Ishikawa (cell line): ENCODE data around the gene IREB2.

Source experiments
- CEBPB ChIP-seq: IDR thresholded peaks from 2 replicates; pipeline ENCODE4 v1.6.1; 2012
- CREB1 ChIP-seq: IDR thresholded peaks from 2 replicates; pipeline ENCODE4 v1.6.1; 2012; ENCODE audit warnings: low read depth
- EGR1 ChIP-seq: IDR thresholded peaks from 2 replicates; pipeline ENCODE4 v1.6.1; 2012
- EP300 ChIP-seq: IDR thresholded peaks from 2 replicates; pipeline ENCODE4 v1.6.1; 2012; ENCODE audit warnings: borderline replicate concordance
- FOXM1 ChIP-seq: IDR thresholded peaks from 2 replicates; pipeline ENCODE4 v1.6.1; 2012; ENCODE audit warnings: low read depth, borderline replicate concordance
- MAX ChIP-seq: IDR thresholded peaks from 2 replicates; pipeline ENCODE4 v1.6.1; 2012
- NFIC ChIP-seq: IDR thresholded peaks from 2 replicates; pipeline ENCODE4 v1.6.1; 2012
- RAD21 ChIP-seq: IDR thresholded peaks from 2 replicates; pipeline ENCODE4 v1.6.1; 2012; ENCODE audit warnings: low read depth
- TAF1 ChIP-seq: IDR thresholded peaks from 2 replicates; pipeline ENCODE4 v1.6.1; 2012; ENCODE audit warnings: low read depth, mild to moderate bottlenecking
- TCF12 ChIP-seq: IDR thresholded peaks from 2 replicates; pipeline ENCODE4 v1.6.1; 2012; ENCODE audit warnings: low read depth
- TEAD4 ChIP-seq: IDR thresholded peaks from 2 replicates; pipeline ENCODE4 v1.6.1; 2012
- USF1 ChIP-seq: IDR thresholded peaks from 2 replicates; pipeline ENCODE4 v1.6.1; 2012
- YY1 ChIP-seq: IDR thresholded peaks from 2 replicates; pipeline ENCODE4 v1.6.1; 2012; ENCODE audit warnings: low read depth
- ZBTB7A ChIP-seq: IDR thresholded peaks from 2 replicates; pipeline ENCODE4 v1.6.1; 2012; ENCODE audit warnings: low read depth
- TF ChIP-seq, protein P1 (sequence below): IDR thresholded peaks from 2 replicates; pipeline ENCODE4 v1.6.1; 2012; ENCODE audit warnings: low read depth, mild to moderate bottlenecking

Gene IREB2

DNA sequence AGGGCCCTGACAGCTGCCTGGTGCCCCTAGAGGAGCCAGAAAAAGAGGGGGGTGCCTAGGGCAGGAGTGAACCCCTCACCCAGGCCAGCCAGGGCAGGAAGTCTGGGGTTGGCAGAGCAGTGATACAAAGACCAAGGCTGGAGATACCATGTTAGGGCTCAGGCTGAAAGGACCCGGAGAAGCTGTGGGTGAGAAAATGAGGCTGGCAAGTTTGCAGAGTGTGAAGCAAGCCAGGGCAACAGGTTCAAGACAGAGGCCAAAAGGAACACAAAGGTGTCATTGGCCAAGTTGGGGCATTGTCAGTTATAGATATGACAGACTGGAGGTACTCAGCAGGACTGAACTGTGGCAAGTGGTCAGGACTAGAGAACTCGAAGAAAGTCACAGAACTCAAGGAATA lies 40.6 kb upstream of the IREB2 start:
- TF ChIP-seq CREB1: no peak
- TF ChIP-seq FOXM1: no peak
- TF ChIP-seq, protein P1, sequence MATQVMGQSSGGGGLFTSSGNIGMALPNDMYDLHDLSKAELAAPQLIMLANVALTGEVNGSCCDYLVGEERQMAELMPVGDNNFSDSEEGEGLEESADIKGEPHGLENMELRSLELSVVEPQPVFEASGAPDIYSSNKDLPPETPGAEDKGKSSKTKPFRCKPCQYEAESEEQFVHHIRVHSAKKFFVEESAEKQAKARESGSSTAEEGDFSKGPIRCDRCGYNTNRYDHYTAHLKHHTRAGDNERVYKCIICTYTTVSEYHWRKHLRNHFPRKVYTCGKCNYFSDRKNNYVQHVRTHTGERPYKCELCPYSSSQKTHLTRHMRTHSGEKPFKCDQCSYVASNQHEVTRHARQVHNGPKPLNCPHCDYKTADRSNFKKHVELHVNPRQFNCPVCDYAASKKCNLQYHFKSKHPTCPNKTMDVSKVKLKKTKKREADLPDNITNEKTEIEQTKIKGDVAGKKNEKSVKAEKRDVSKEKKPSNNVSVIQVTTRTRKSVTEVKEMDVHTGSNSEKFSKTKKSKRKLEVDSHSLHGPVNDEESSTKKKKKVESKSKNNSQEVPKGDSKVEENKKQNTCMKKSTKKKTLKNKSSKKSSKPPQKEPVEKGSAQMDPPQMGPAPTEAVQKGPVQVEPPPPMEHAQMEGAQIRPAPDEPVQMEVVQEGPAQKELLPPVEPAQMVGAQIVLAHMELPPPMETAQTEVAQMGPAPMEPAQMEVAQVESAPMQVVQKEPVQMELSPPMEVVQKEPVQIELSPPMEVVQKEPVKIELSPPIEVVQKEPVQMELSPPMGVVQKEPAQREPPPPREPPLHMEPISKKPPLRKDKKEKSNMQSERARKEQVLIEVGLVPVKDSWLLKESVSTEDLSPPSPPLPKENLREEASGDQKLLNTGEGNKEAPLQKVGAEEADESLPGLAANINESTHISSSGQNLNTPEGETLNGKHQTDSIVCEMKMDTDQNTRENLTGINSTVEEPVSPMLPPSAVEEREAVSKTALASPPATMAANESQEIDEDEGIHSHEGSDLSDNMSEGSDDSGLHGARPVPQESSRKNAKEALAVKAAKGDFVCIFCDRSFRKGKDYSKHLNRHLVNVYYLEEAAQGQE: no peak
- TF ChIP-seq NFIC: no peak
- no peak for TF ChIP-seq CEBPB
- no peak for TF ChIP-seq TEAD4
- TF ChIP-seq TAF1: no peak
- no peak for TF ChIP-seq USF1
- TF ChIP-seq TCF12: no peak
- TF ChIP-seq ZBTB7A: no peak
- no peak for TF ChIP-seq RAD21
- no peak for TF ChIP-seq EGR1
- no peak for TF ChIP-seq YY1
- TF ChIP-seq MAX: no peak
- TF ChIP-seq EP300: no peak

GRCh38 chr15:78398076-78398825 lies 39.8 kb upstream of the IREB2 start:
- TF ChIP-seq EGR1 (no peak), EP300 (no peak)

DNA sequence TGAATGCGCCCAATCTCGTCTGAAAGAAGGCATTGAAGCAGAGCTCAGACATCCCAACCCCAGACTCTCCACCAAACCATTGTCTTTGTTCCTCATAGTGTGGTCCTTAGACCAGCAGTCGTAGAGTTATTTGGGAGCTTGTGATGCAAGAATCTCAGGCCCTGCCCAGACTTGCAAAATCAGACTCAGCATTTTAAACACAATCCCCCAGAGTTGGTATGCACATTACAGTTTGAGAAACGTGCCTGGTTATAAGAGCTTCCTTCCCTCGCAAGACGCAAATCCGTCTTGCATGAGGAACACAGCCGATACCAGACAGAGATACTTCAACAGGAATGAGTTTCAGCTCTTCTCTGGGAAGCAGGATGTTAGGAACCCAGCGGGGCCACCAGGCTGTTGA lies 38.9 kb upstream of the IREB2 start:
- TF ChIP-seq YY1 (no peak), NFIC (no peak), EP300 (no peak), TAF1 (no peak), CEBPB (no peak), USF1 (no peak), RAD21 (no peak), ZBTB7A (no peak), CREB1 (no peak), MAX (no peak), EGR1 (no peak), FOXM1 (no peak), TCF12 (no peak), TEAD4 (no peak)
- TF ChIP-seq, protein P1: no peak

DNA sequence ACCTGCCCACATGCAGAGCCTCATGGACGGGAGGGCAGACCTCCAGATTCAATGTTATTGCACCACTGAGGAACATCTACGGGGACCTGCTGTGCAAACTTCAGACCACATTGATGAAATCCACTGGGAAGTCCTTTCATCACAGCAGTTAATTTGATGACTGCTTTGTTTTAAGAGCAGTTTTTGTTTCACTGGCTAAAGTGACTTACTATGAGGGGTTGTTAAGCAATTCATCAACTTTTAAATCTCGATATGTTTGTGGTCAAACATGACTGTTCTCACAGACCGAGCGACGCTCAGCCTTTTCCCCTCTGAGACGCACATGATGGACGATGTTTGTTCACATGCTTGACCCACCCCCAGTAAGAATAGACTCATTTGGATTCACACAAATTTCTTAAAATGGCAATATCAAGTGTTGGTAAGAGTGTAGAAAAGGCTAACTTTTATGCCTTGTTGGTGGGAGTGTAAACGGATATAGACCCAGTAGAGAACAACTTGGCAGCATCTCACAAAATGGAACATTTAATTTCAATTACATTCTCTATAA lies 35.9 kb upstream of the IREB2 start:
- no peak for TF ChIP-seq USF1
- no peak for TF ChIP-seq YY1
- no peak for TF ChIP-seq TEAD4
- TF ChIP-seq TAF1: no peak
- TF ChIP-seq EGR1: no peak
- TF ChIP-seq, protein P1: no peak
- no peak for TF ChIP-seq CREB1
- no peak for TF ChIP-seq NFIC
- TF ChIP-seq TCF12: no peak
- no peak for TF ChIP-seq ZBTB7A
- TF ChIP-seq RAD21: no peak
- no peak for TF ChIP-seq EP300
- no peak for TF ChIP-seq CEBPB
- no peak for TF ChIP-seq MAX
